Right lobe of liver (tissue), 6 donors: ENCODE results near the gene ASB18. TPM values are rescaled to one million over a fixed set of nuclear protein-coding genes. Genes with fewer than 3 reads are reported as not detected.

Experiments
- ATAC-seq, 4 donors: fragments of 200-7000 bp; cut with Tn5 transposase; one replicate each; pipeline ENCODE4 v1.9.1; 2020; ENCODE audit warnings: mild to moderate bottlenecking in 4 of 4, moderate library complexity in 4 of 4
- DNase-seq, 3 donors: peaks; one replicate each; pipeline ENCODE4 v3.0.0-alpha.2; 2020
- H3K27ac ChIP-seq, 3 donors: fragments of 200-600 bp; one replicate each; pipeline ENCODE4 v1.8.0; 2022
- H3K27me3 ChIP-seq, 2 donors: fragments of 200-600 bp; one replicate each; pipeline ENCODE4 v1.8.0; 2022
- H3K36me3 ChIP-seq, 4 donors: fragments of 200-600 bp; sonication (generic) in 1 of 4; one replicate each; pipeline versions ENCODE4 v1.5.1 to v1.8.0; 2017 to 2022; ENCODE audit warnings: control low read depth in 1 of 4
- H3K4me1 ChIP-seq, 4 donors: fragments of 200-600 bp; sonication (generic) in 1 of 4; one replicate each; pipeline versions ENCODE4 v1.5.1 to v1.8.0; 2017 to 2022; ENCODE audit warnings: control low read depth in 1 of 4
- H3K4me3 ChIP-seq, 3 donors: fragments of 200-600 bp; one replicate each; pipeline ENCODE4 v1.8.0; 2022
- H3K9me3 ChIP-seq, 4 donors: fragments of 200-600 bp; sonication (generic) in 1 of 4; one replicate each; pipeline versions ENCODE4 v1.5.1 to v1.8.0; 2017 to 2022; ENCODE audit warnings: control low read depth in 1 of 4
- CTCF ChIP-seq, 4 donors: fragments of 200-600 bp in 3 of 4; fragments of 450-650 bp in 1 of 4; IDR thresholded peaks; one replicate each; pipeline versions ENCODE4 v1.5.1 to v1.8.0; 2016 to 2022; ENCODE audit warnings: antibody characterized with exemption in 4 of 4, mild to moderate bottlenecking in 2 of 4
- POLR2A ChIP-seq: fragments of 450-650 bp; IDR thresholded peaks from one replicate; pipeline ENCODE4 v1.6.1; 2017; ENCODE audit warnings: antibody characterized with exemption, mild to moderate bottlenecking
- WGBS: methylation state at CpG from one replicate; pipeline ENCODE4 v1.1.6; 2018; ENCODE audit warnings: low coverage, low lambda C conversion rate; ENCODE audit not compliant: insufficient coverage; ENCODE audit errors: missing lambda C conversion rate; 5-methylcytosine and 5-hydroxymethylcytosine counted together
- intact Hi-C, 2 donors: fragments of 100-400 bp; cut with DNase I; formaldehyde crosslinking; loops; one replicate each; pipeline versions ENCODE4 v1.11.2 to v1.14.1; 2022
- total RNA-seq, 6 experiments: library from RNA; depleted of rRNA in 2 of 6; stranded (reverse); fragments of >200 nt in 2 of 6; fragmentation: NEBNext Ultra II Directional in 3 of 6; extraction: Animal tissue kit (Norgen Biotek cat#: 25700) in 3 of 6; gene quantifications; one replicate each; pipeline versions ENCODE4 v1.1.0 to v1.2.4, GENCODE V29; 2016 to 2023
- donor health status: DM: no; HTN: yes; CAD: no.
- donor health status: DM: no; HTN: no; CAD: no.
- donor health status: DM: no; HTN: no; CAD: no.
- donor health status: DM: no; HTN: yes; CAD: no.
- donor health status: DM: no; HTN: yes; CAD: no.

The ASB18 gene
- total RNA-seq, 6 experiments from 2014 or later: not detected

GRCh38 chr2:236239276-236240065, 24.7 kb downstream of the ASB18 start:
- no peaks in the 10 kb centered on the region for H3K27me3 ChIP-seq
- DNase-seq (no peak), ATAC-seq (no peak)
- H3K4me1 ChIP-seq: no peaks in the 10 kb centered on the region
- intact Hi-C loops: no loop called here
- 33% methylated on average over 7 of the region's 17 CpGs for WGBS
- no peaks in the 10 kb centered on the region for H3K36me3 ChIP-seq
- no peak overlapping the region for H3K4me3 ChIP-seq
- H3K9me3 ChIP-seq: no peaks in the 10 kb centered on the region
- TF ChIP-seq POLR2A (no peak), CTCF (IDR thresholded peaks at IDR 0.05) (no peak)
- no peak overlapping the region for H3K27ac ChIP-seq

GRCh38 chr2:236238751-236239150, 25.5 kb downstream of the ASB18 start:
- intact Hi-C loops: no loop called here
- H3K36me3 ChIP-seq: no peaks in the 10 kb centered on the region
- H3K27ac ChIP-seq: no peak overlapping the region
- TF ChIP-seq POLR2A: no peak
- no peak for TF ChIP-seq CTCF (IDR thresholded peaks at IDR 0.05)
- ATAC-seq (peak in 1 of 4 donors; percentile 7), DNase-seq (no peak)
- H3K27me3 ChIP-seq: no peaks in the 10 kb centered on the region
- H3K9me3 ChIP-seq: no peaks in the 10 kb centered on the region
- H3K4me1 ChIP-seq: no peaks in the 10 kb centered on the region
- WGBS: 40% methylated on average over 1 of the region's 6 CpGs
- H3K4me3 ChIP-seq: no peak overlapping the region

GRCh38 chr2:236237468-236238190, 26.6 kb downstream of the ASB18 start:
- peak in 1 of 4 donors; percentile 42 for ATAC-seq
- intact Hi-C loops: no loop called here
- H3K4me3 ChIP-seq: no peak overlapping the region
- WGBS: 21% methylated on average over 19 of the region's 64 CpGs
- H3K36me3 ChIP-seq: no peaks in the 10 kb centered on the region
- no peaks in the 10 kb centered on the region for H3K9me3 ChIP-seq
- DNase-seq: no peak
- no peaks in the 10 kb centered on the region for H3K4me1 ChIP-seq
- TF ChIP-seq CTCF (IDR thresholded peaks at IDR 0.05) (no peak), POLR2A (no peak)
- H3K27ac ChIP-seq: no peak overlapping the region
- H3K27me3 ChIP-seq: no peaks in the 10 kb centered on the region

- Histone ChIP-seq H3K27me3 (no peaks in the 10 kb centered on the region), H3K4me1 (no peaks in the 10 kb centered on the region), H3K4me3 (no peak overlapping the region), H3K36me3 (no peaks in the 10 kb centered on the region), H3K27ac (no peak overlapping the region), H3K9me3 (no peaks in the 10 kb centered on the region)
- intact Hi-C loops: no loop called here
- TF ChIP-seq POLR2A: no peak
- TF ChIP-seq CTCF (IDR thresholded peaks at IDR 0.05): no peak
- ATAC-seq: no peak
- no peak for DNase-seq
- 2% methylated on average over 25 of the region's 73 CpGs for WGBS
Measured at GRCh38 chr2:236236559-236237452, 27.4 kb downstream of the ASB18 start.
